ENCODE measurements around the gene SAPCD1. TPM values are rescaled to one million over a fixed set of nuclear protein-coding genes. Genes with fewer than 3 reads are reported as not detected.
A peak's percentile ranks its signal among the peaks of the same experiment; 100 is the strongest.

The SAPCD1 gene
- total and polyA plus RNA-seq, 2 donors (not counting 1 experiment from before 2014, with no cell fraction given) = 12.9 TPM

- Histone ChIP-seq H3K9ac (ENCODE audit: low read length) (no peak overlapping the region), H3K4me2 (replicated peaks; ENCODE audit: low read depth, low read length, poor library complexity, severe bottlenecking) (peak overlapping the region; percentile 58), H3K4me3 (ENCODE audit: control extremely low read depth in 1 of 5, extremely low read depth in 1 of 5, insufficient read depth in 1 of 5, low read depth in 2 of 5, low read length in 4 of 5) (peak overlapping the region in 1 of 5 experiments; percentile 12), H3K4me1 (ENCODE audit: control insufficient read depth in 2 of 2, insufficient read depth in 2 of 2, low read length in 2 of 2) (peaks cover 38 to 46% of the 10 kb centered on the region in 2 donors), H3K27me3 (replicated peaks in 1 of 4; ENCODE audit: control extremely low read depth in 1 of 4, control insufficient read depth in 3 of 4, insufficient read depth in 4 of 4, low read length in 3 of 4) (no peaks in the 10 kb centered on the region), H4K20me1 (ENCODE audit: control insufficient read depth, insufficient read depth, low read length, poor library complexity, severe bottlenecking) (no peaks in the 10 kb centered on the region), H3K36me3 (replicated peaks in 1 of 2; ENCODE audit: control extremely low read depth in 1 of 2, control insufficient read depth in 1 of 2, extremely low read depth in 1 of 2, insufficient read depth in 2 of 2, low read length in 1 of 2) (peaks cover 0 to 18% of the 10 kb centered on the region in 2 experiments), H3K9me3 (ENCODE audit: control extremely low read depth in 1 of 3, control insufficient read depth in 2 of 3, insufficient read depth in 1 of 3, low read length in 2 of 3) (no peaks in the 10 kb centered on the region), H2AFZ (ENCODE audit: insufficient read depth, low read depth, low read length, poor library complexity, severe bottlenecking) (no peak overlapping the region), H3K79me2 (ENCODE audit: control insufficient read depth, insufficient read depth, low read length) (peaks cover 13% of the 10 kb centered on the region), H3K27ac (ENCODE audit: low read length in 2 of 2) (no peak overlapping the region)
- intact Hi-C loops (cut with micrococcal nuclease) = no loop called here
- ChIA-PET POLR2A (interaction anchor here (0.5 to 1.5 kb wide), 5 partner anchors 14 to 162 kb away, joined by 3 to 8 read pairs (median 4); no protein-coding TSS in a partner anchor), CTCF (interaction anchor here (1.0 to 1.9 kb wide), 2 partner anchors 9 to 140 kb away, joined by 3 to 4 read pairs; partner anchors contain the start of gene LY6G6D)
- WGBS (ENCODE audit: insufficient coverage) = 92% methylated on average over 24 of the region's 25 CpGs
- H3K4me3 Mint-ChIP-seq = no peak overlapping the region
- H3K27me3 Mint-ChIP-seq = no peaks in the 10 kb centered on the region
- DNase-seq (no peak), ATAC-seq (ENCODE audit: low read depth) (no peak)
- no peaks in the 10 kb centered on the region for H3K9me3 Mint-ChIP-seq (ENCODE audit: insufficient read depth)
- H3K4me1 Mint-ChIP-seq = peaks cover 53% of the 10 kb centered on the region
- H3K27ac Mint-ChIP-seq = peak overlapping the region; percentile 29
- TF ChIP-seq, protein P1, sequence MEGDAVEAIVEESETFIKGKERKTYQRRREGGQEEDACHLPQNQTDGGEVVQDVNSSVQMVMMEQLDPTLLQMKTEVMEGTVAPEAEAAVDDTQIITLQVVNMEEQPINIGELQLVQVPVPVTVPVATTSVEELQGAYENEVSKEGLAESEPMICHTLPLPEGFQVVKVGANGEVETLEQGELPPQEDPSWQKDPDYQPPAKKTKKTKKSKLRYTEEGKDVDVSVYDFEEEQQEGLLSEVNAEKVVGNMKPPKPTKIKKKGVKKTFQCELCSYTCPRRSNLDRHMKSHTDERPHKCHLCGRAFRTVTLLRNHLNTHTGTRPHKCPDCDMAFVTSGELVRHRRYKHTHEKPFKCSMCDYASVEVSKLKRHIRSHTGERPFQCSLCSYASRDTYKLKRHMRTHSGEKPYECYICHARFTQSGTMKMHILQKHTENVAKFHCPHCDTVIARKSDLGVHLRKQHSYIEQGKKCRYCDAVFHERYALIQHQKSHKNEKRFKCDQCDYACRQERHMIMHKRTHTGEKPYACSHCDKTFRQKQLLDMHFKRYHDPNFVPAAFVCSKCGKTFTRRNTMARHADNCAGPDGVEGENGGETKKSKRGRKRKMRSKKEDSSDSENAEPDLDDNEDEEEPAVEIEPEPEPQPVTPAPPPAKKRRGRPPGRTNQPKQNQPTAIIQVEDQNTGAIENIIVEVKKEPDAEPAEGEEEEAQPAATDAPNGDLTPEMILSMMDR (IDR thresholded peaks at IDR 0.05) = no peak
These were observed 38.3 kb upstream of the SAPCD1 start for GRCh38 chr6:31723980-31724691.

DNA sequence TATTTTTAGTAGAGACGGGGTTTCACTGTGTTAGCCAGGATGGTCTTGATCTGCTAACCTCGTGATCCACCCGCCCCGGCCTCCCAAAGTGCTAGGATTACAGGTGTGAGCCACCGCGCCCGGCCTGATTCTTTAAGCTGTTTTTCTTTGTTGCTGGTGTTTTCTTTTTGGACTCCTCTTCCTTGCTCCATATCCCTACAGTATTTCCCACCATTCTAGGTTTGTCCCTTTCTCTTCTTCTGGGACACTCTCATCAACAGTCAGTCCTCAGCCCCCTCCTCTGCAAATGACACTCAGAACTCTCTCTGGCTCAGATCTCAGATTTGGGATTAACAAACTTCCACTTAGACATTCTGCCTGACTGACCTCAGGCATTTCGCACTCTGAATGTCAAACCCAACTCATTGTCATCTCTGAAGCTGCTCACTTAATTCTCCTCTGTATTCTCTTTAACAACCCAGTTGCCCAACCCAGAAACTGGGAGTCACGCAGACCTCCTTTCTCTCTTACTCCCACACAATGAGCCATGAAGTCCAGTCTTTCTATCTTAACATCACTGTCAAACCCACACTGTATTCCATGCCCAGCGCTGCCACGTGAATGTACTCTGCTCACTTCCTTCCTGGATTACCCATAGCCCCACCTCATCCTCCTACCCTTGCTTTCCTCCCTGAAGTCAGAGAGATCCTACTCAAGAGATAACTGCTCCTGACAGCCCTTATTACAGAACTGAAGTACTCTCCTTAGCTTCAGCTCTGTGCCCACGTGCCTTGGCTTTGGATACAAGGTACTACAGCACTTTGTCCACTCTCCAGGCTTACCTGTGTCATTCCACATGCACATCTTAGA lies 36.7 kb upstream of the SAPCD1 start:
- no peak for TF ChIP-seq EZH2 (IDR thresholded peaks at IDR 0.05; ENCODE audit: borderline replicate concordance, insufficient read depth, low read depth, low read length, poor library complexity, severe bottlenecking)
- TF ChIP-seq, protein P1 (IDR thresholded peaks at IDR 0.05) = no peak
- H3K27ac Mint-ChIP-seq = peak overlapping the region; percentile 95
- no peak for DNase-seq
- Histone ChIP-seq H3K27ac (ENCODE audit: low read length in 2 of 2) (peak overlapping the region in 1 of 2 donors; percentile 11), H3K36me3 (replicated peaks in 1 of 2; ENCODE audit: control extremely low read depth in 1 of 2, control insufficient read depth in 1 of 2, extremely low read depth in 1 of 2, insufficient read depth in 2 of 2, low read length in 1 of 2) (peaks cover 0 to 22% of the 10 kb centered on the region in 2 experiments), H3K79me2 (ENCODE audit: control insufficient read depth, insufficient read depth, low read length) (peaks cover 22% of the 10 kb centered on the region), H4K20me1 (ENCODE audit: control insufficient read depth, insufficient read depth, low read length, poor library complexity, severe bottlenecking) (peaks cover 6% of the 10 kb centered on the region), H3K4me2 (replicated peaks; ENCODE audit: low read depth, low read length, poor library complexity, severe bottlenecking) (no peak overlapping the region), H3K4me1 (ENCODE audit: control insufficient read depth in 2 of 2, insufficient read depth in 2 of 2, low read length in 2 of 2) (peaks cover 43 to 56% of the 10 kb centered on the region in 2 donors), H3K9ac (ENCODE audit: low read length) (no peak overlapping the region), H3K9me3 (ENCODE audit: control extremely low read depth in 1 of 3, control insufficient read depth in 2 of 3, insufficient read depth in 1 of 3, low read length in 2 of 3) (no peaks in the 10 kb centered on the region), H3K27me3 (replicated peaks in 1 of 4; ENCODE audit: control extremely low read depth in 1 of 4, control insufficient read depth in 3 of 4, insufficient read depth in 4 of 4, low read length in 3 of 4) (no peaks in the 10 kb centered on the region), H2AFZ (ENCODE audit: insufficient read depth, low read depth, low read length, poor library complexity, severe bottlenecking) (no peak overlapping the region), H3K4me3 (ENCODE audit: control extremely low read depth in 1 of 5, extremely low read depth in 1 of 5, insufficient read depth in 1 of 5, low read depth in 2 of 5, low read length in 4 of 5) (no peak overlapping the region)
- H3K4me1 Mint-ChIP-seq = peaks cover 66% of the 10 kb centered on the region
- ATAC-seq (ENCODE audit: low read depth) = no peak
- ChIA-PET POLR2A (no interaction called here), CTCF (interaction anchor here (1.0 to 1.9 kb wide), 4 partner anchors 10 to 646 kb away, joined by 3 to 4 read pairs (median 4); partner anchors contain the start of genes HSPA1A, HSPA1L and LY6G6D)
- intact Hi-C loops (cut with micrococcal nuclease) = loop anchor here (2.0 kb wide), 2 partner anchors 65 to 137 kb away; partner anchors contain the start of genes C6orf47 and NEU1
- no peaks in the 10 kb centered on the region for H3K27me3 Mint-ChIP-seq
- WGBS (ENCODE audit: insufficient coverage) = 62% methylated on average over 5 of the region's 12 CpGs
- H3K4me3 Mint-ChIP-seq = no peak overlapping the region
- H3K9me3 Mint-ChIP-seq (ENCODE audit: insufficient read depth) = no peaks in the 10 kb centered on the region

Data from B cell (primary cell).